Cardiac fibroblast (primary cell): ENCODE data around the gene SART1.

Experiments
- DNase-seq, 2 donors: peaks; one replicate each; pipeline versions ENCODE4 v3.0.0 to v3.0.0-alpha.2; 2010; ENCODE audit warnings: low read depth in 2 of 2
- H3K4me3 ChIP-seq, 2 donors: replicated peaks in 1 of 2; 1 replicate in 1 of 2; 2 replicates in 1 of 2; pipeline ENCODE4 v1.5.1; 2011; ENCODE audit warnings: low read depth in 2 of 2, low read length in 2 of 2, mild to moderate bottlenecking in 2 of 2, moderate library complexity in 1 of 2
- TF ChIP-seq, protein P1 (sequence below): IDR thresholded peaks from one replicate; pipeline ENCODE4 v1.5.1; 2011; ENCODE audit warnings: low read depth, mild to moderate bottlenecking, low read length, inconsistent platforms

SART1 gene, protein sequence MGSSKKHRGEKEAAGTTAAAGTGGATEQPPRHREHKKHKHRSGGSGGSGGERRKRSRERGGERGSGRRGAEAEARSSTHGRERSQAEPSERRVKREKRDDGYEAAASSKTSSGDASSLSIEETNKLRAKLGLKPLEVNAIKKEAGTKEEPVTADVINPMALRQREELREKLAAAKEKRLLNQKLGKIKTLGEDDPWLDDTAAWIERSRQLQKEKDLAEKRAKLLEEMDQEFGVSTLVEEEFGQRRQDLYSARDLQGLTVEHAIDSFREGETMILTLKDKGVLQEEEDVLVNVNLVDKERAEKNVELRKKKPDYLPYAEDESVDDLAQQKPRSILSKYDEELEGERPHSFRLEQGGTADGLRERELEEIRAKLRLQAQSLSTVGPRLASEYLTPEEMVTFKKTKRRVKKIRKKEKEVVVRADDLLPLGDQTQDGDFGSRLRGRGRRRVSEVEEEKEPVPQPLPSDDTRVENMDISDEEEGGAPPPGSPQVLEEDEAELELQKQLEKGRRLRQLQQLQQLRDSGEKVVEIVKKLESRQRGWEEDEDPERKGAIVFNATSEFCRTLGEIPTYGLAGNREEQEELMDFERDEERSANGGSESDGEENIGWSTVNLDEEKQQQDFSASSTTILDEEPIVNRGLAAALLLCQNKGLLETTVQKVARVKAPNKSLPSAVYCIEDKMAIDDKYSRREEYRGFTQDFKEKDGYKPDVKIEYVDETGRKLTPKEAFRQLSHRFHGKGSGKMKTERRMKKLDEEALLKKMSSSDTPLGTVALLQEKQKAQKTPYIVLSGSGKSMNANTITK

DNA sequence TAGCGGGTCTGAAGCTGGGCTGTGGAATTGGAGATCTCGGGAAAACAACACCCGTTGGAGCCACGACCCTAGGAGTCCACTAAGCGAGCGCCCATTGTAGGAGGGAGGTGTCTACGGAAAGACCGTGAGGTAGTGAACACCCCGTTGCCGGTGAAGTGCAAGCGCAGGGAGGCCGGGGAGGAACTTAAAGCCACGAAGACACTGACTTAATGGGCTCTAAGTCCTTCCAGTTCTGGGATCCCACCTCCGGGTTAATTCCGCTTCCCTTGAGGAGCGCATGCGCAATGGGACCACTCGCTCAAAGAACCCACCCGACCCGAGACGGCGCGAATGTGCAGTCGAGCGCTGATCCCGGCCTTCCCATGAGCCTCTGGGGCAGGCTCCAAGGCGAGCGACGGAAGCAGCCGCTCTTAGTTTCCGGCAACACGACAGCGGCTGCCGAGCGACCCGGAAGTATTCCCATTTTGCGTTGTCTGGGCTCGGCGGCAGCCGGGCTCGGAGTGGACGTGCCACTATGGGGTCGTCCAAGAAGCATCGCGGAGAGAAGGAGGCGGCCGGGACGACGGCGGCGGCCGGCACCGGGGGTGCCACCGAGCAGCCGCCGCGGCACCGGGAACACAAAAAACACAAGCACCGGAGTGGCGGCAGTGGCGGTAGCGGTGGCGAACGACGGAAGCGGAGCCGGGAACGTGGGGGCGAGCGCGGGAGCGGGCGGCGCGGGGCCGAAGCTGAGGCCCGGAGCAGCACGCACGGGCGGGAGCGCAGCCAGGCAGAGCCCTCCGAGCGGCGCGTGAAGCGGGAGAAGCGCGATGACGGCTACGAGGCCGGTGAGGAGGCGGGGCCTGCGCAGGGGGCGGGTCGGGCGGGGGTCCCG is at the start of gene SART1:
SART1 (plus strand) TSS at position 468 of the 874 bp plus-strand sequence; CDS start at position 515, 47 bp downstream.
- DNase-seq = peak; percentile 98 to 99
- H3K4me3 ChIP-seq = peak within 1 kb of the TSS; percentile 71 to 77
- TF ChIP-seq, protein P1, sequence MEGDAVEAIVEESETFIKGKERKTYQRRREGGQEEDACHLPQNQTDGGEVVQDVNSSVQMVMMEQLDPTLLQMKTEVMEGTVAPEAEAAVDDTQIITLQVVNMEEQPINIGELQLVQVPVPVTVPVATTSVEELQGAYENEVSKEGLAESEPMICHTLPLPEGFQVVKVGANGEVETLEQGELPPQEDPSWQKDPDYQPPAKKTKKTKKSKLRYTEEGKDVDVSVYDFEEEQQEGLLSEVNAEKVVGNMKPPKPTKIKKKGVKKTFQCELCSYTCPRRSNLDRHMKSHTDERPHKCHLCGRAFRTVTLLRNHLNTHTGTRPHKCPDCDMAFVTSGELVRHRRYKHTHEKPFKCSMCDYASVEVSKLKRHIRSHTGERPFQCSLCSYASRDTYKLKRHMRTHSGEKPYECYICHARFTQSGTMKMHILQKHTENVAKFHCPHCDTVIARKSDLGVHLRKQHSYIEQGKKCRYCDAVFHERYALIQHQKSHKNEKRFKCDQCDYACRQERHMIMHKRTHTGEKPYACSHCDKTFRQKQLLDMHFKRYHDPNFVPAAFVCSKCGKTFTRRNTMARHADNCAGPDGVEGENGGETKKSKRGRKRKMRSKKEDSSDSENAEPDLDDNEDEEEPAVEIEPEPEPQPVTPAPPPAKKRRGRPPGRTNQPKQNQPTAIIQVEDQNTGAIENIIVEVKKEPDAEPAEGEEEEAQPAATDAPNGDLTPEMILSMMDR = no peak

DNA sequence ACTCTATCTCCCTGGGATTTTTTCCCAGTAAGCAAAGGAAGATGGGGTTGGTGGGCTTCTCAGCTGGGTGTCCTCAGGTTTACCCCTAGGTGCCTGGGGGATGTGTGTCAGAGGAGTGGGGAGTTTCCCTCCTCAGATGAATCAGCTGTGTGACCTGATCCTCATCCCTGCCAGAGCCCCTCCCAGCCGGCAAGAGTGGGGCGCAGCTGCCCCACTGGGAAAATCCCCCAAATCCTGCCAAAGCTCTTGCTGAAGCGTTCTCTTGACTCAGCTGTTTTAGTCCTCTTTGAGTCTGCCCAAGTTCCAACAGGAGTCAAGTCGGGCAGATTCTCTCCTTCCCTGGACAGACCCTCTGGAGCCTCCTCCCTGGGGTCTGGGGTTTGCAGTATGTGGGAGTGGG is 48.7 kb upstream of the SART1 start:
- TF ChIP-seq, protein P1 = no peak
- H3K4me3 ChIP-seq = no peak overlapping the region
- DNase-seq = peak; percentile 52 to 87

DNA sequence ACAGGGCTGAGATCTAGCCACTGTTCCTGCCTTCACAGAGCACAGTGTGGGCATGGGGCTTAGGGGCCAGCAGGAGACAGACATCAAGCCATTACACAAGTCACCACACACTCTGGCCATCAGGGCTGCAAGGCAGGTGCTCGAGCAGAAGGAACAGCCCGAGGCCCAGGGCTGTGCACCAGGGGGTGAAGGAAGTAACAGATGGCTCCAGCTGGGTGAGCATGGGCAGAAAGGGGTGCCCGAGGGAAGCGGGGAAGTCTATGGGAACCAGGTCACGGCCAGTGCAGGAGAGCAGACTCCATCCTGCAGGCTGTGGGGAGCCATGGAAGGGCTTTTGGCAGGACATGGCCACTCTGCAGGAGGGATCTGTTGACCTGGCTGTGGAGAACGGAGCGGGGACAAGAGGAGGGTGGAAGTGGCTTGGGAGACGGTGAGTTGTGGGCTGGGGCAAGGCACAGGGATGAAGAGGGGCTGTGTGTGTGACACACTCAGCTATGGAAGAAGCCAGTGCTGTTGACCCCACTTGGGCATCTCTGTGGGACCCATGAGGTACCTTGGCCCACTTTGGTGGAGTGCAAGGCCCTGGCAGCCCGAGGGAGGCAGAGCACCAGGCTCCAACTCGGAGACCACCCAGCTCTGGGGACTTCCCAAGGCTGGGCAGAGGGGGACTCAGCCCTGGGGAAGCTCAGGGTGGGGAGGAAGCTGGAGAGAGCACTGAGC is 46.3 kb upstream of the SART1 start:
- peak overlapping the region in 1 of 2 donors; percentile 14 for H3K4me3 ChIP-seq
- TF ChIP-seq, protein P1 = no peak
- DNase-seq = no peak

DNA sequence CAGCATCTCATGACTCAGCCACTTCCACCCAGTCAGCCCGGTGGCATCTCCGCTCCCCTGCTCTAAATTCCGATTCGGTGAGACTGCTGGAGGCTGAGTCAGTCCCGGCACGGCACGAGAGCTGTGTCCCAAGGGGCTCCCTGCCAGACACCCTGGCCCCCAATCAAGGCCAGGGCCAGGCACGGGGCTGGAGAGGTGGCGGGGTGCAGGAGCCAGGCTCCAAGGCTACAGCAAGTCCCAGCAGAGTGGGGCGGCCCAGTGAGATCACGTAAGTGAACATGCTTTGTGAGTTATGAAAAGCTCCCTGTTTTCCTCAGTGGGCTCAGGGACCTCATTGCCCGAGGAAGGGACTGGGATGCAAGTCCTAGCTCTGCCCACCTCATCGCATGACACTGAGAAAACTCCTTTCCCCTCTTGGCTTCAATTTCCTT is 45.7 kb upstream of the SART1 start:
- peak; percentile 96 to 99 for DNase-seq
- TF ChIP-seq, protein P1 = no peak
- H3K4me3 ChIP-seq = peak overlapping the region; percentile 18 to 19

DNA sequence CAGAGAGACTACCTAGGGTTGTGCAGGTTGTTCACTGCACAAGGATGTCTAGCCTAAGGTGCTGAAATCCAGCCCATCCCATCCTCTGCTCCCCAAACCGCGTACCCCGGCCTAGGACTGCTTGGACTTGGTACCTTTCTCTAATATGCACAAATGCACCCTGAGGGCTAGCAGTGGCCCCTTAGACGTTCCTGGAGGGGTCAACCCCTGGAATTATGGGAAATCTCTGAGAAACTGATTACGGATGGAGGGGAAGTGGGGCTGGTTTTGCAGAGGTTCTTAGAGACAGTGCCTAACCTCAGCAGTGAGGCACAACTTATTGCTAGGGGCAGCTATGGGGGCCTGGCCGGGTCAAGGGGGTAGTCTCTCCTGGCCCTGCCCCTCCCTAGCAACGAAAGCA is 45.1 kb upstream of the SART1 start:
- TF ChIP-seq, protein P1 = no peak

DNA sequence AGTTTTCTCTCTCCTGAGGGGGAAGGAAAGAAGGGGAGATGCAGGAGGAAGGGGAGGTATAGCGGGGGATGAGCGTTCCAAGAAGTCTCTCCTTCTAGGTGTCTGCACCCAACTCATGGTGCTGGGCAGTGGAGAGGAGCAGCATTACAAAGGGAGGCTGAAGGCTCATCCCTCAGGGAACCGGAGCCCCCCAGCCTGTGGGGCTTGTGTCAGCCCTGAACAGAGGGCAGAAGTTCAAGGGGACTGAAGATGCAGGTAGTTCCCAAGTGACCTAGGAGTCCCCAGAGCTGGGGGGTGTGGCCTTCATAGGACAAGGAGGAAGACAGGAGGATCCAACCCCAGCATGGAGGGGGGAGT is 44.5 kb upstream of the SART1 start:
- no peak for DNase-seq
- peak overlapping the region in 1 of 2 donors; percentile 88 for H3K4me3 ChIP-seq
- TF ChIP-seq, protein P1 = no peak

More for the DNA sequence above, 45.1 kb upstream of the SART1 start:
- no peak for DNase-seq
- H3K4me3 ChIP-seq = peak overlapping the region in 1 of 2 donors; percentile 18
